ENCODE measurements around the gene DPPA3. TPM values are rescaled to one million over a fixed set of nuclear protein-coding genes. Genes with fewer than 3 reads are reported as not detected.
"Not testable (repeated sequence)": the region's sequence is repeated elsewhere in the genome, so short reads cannot be mapped to it uniquely, and the experiment has no call there.

DPPA3 gene
- total RNA-seq, 1 experiment from 2014 or later, result not detected

DNA sequence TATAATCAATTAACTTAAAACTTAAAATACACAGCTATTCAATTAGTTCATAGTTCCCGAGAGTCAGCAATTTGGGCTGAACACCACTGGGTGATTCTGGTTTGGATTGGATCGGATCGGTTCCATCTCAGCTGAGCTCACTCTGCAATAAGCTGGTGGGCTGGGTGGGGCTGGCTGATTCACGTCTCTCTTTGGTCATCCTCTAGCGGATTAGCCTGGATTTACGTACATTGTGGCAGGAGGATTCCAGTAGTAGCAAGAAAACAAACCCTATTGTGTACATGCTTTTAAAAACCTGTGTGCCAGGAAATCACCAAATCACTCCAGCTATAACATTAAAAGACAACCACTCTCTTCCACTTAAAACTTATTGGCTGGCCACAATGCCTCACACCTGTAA lies 39.1 kb downstream of the DPPA3 start:
- in situ Hi-C loops (cut with HindIII; ENCODE audit: low pct_unique_long_range_greater_than_20kb, low sequenced_read_pairs), result no loop called here
- POLR2A ChIA-PET, result no interaction called here
- CTCF ChIA-PET, result no interaction called here

GRCh38 chr12:7751394-7751793 lies 40.2 kb downstream of the DPPA3 start:
- H3K9me3 ChIP-seq (ENCODE audit: control insufficient read depth, insufficient read depth, low read depth, low read length), result no peaks in the 10 kb centered on the region
- H3K27ac ChIP-seq (ENCODE audit: low read length), result no peak overlapping the region
- CTCF ChIA-PET, result no interaction called here
- H3K4me3 ChIP-seq (ENCODE audit: low read depth in 2 of 2, low read length in 2 of 2), result no peak overlapping the region
- intact Hi-C loops (cut with micrococcal nuclease; ENCODE audit: unreplicated experiment) (no loop called here), in situ Hi-C loops (cut with HindIII; ENCODE audit: low pct_unique_long_range_greater_than_20kb, low sequenced_read_pairs) (no loop called here)
- POLR2A ChIA-PET, result interaction anchor here (0.6 kb wide), 1 partner anchor 33 kb away, joined by 3 read pairs; no protein-coding TSS in a partner anchor
- BruUV-seq (replicated peaks), result no TSS peak
- H3K36me3 ChIP-seq (ENCODE audit: control insufficient read depth, insufficient read depth, low read length), result no peaks in the 10 kb centered on the region
- no peak for TF ChIP-seq REST (IDR thresholded peaks at IDR 0.05; ENCODE audit: insufficient read depth in 1 of 2, low read depth in 2 of 2, low read length in 1 of 2)
- TF ChIP-seq SIN3A (IDR thresholded peaks at IDR 0.05; ENCODE audit: borderline replicate concordance, insufficient read depth, low read depth, low read length), result no peak
- H3K27me3 ChIP-seq (ENCODE audit: control insufficient read depth, insufficient read depth, low read length), result no peaks in the 10 kb centered on the region
- DNase-seq (ENCODE audit: low read depth, low spot score) (no peak), ATAC-seq (no peak)
- no peaks in the 10 kb centered on the region for H3K4me1 ChIP-seq (ENCODE audit: control insufficient read depth, insufficient read depth, low read length)

More for the DNA sequence above, 39.1 kb downstream of the DPPA3 start:
- intact Hi-C loops (cut with micrococcal nuclease; ENCODE audit: unreplicated experiment), result no loop called here
- H3K4me3 ChIP-seq (ENCODE audit: low read depth in 2 of 2, low read length in 2 of 2), result no peak overlapping the region
- H3K4me1 ChIP-seq (ENCODE audit: control insufficient read depth, insufficient read depth, low read length), result no peaks in the 10 kb centered on the region
- ATAC-seq (no peak), DNase-seq (ENCODE audit: low read depth, low spot score) (no peak)
- H3K27me3 ChIP-seq (ENCODE audit: control insufficient read depth, insufficient read depth, low read length), result no peaks in the 10 kb centered on the region
- H3K9me3 ChIP-seq (ENCODE audit: control insufficient read depth, insufficient read depth, low read depth, low read length), result no peaks in the 10 kb centered on the region
- no peaks in the 10 kb centered on the region for H3K36me3 ChIP-seq (ENCODE audit: control insufficient read depth, insufficient read depth, low read length)
- no TSS peak for BruUV-seq (replicated peaks)
- TF ChIP-seq REST (IDR thresholded peaks at IDR 0.05; ENCODE audit: insufficient read depth in 1 of 2, low read depth in 2 of 2, low read length in 1 of 2) (no peak), SIN3A (IDR thresholded peaks at IDR 0.05; ENCODE audit: borderline replicate concordance, insufficient read depth, low read depth, low read length) (no peak), POLR2AphosphoS5 (IDR thresholded peaks at IDR 0.05; ENCODE audit: low read depth, low read length) (no peak), TCF7L2 (IDR thresholded peaks at IDR 0.05; ENCODE audit: low read depth, low read length) (no peak)
- TF ChIP-seq, protein P1, sequence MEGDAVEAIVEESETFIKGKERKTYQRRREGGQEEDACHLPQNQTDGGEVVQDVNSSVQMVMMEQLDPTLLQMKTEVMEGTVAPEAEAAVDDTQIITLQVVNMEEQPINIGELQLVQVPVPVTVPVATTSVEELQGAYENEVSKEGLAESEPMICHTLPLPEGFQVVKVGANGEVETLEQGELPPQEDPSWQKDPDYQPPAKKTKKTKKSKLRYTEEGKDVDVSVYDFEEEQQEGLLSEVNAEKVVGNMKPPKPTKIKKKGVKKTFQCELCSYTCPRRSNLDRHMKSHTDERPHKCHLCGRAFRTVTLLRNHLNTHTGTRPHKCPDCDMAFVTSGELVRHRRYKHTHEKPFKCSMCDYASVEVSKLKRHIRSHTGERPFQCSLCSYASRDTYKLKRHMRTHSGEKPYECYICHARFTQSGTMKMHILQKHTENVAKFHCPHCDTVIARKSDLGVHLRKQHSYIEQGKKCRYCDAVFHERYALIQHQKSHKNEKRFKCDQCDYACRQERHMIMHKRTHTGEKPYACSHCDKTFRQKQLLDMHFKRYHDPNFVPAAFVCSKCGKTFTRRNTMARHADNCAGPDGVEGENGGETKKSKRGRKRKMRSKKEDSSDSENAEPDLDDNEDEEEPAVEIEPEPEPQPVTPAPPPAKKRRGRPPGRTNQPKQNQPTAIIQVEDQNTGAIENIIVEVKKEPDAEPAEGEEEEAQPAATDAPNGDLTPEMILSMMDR (IDR thresholded peaks at IDR 0.05), result no peak
- no peak overlapping the region for H3K27ac ChIP-seq (ENCODE audit: low read length)

DNA sequence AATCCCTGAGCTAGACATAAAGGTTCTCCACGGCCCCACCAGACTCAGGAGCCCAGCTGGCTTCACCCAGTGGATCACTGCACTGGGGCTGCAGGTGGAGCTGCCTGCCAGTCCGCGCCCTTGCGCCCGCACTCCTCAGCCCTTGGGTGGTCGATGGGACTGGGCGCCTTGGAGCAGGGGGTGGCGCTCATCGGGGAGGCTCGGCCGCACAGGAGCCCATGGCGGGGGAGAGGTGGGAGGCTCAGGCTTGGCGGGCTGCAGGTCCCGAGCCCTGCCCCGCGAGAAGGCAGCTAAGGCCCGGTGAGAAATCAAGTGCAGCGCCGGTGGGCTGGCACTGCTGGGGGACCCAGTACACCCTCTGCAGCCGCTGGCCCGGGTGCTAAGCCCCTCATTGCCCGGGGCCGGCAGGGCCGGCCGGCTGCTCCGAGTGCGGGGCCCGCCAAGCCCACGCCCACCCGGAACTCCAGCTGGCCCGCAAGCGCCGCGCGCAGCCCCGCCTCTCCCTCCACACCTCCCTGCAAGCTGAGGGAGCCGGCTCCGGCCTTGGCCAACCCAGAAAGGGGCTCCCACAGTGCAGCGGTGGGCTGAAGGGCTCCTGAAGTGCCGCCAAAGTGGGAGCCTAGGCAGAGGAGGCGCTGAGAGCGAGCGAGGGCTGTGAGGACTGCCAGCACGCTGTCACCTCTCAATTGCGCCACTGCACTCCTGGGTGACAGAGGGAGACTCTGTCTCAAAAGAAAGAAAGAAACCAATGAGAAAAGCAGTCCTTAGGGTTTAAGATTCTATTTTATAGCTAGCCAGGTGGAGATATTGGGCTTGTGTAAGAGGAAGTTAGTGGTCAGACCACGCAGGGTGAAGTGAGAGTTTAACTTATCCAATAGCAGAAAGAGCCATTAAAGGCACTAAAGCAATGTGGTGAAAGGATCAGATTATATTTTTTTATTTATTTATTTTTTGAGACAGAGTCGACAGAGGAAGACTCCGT lies 41.0 kb downstream of the DPPA3 start:
- H3K27ac ChIP-seq (ENCODE audit: low read length); DNase-seq (ENCODE audit: low read depth, low spot score); H3K36me3 ChIP-seq (ENCODE audit: control insufficient read depth, insufficient read depth, low read length); in situ Hi-C loops (cut with HindIII; ENCODE audit: low pct_unique_long_range_greater_than_20kb, low sequenced_read_pairs); ATAC-seq; H3K27me3 ChIP-seq (ENCODE audit: control insufficient read depth, insufficient read depth, low read length); BruUV-seq (replicated peaks); intact Hi-C loops (cut with micrococcal nuclease; ENCODE audit: unreplicated experiment); CTCF ChIA-PET; H3K4me3 ChIP-seq (ENCODE audit: low read depth in 2 of 2, low read length in 2 of 2); H3K9me3 ChIP-seq (ENCODE audit: control insufficient read depth, insufficient read depth, low read depth, low read length); H3K4me1 ChIP-seq (ENCODE audit: control insufficient read depth, insufficient read depth, low read length): not testable (repeated sequence)
- POLR2A ChIA-PET, result interaction anchor here (0.6 kb wide), 1 partner anchor 32 kb away, joined by 3 read pairs; no protein-coding TSS in a partner anchor

DNA sequence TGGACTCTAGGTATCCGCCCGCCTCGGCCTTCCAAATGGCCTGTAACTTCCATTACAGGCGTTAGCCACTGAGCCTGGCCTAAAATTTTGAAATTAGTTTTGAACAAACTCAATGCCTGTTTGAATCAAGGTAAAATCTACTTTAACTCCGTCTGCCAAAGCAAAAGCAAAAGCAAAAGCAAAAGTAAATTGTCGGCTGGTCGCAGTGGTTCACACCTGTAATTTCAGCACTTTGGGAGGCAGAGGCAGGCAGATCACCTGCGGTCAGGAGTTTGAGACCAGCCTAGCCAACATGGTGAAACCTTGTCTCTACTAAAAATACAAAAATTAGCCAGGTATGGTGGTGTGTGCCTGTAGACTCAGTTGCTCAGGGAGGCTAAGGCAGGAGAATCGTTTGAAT lies 44.4 kb downstream of the DPPA3 start:
- H3K4me1 ChIP-seq (ENCODE audit: control insufficient read depth, insufficient read depth, low read length); DNase-seq (ENCODE audit: low read depth, low spot score); H3K27ac ChIP-seq (ENCODE audit: low read length); POLR2A ChIA-PET; CTCF ChIA-PET; H3K4me3 ChIP-seq (ENCODE audit: low read depth in 2 of 2, low read length in 2 of 2); H3K9me3 ChIP-seq (ENCODE audit: control insufficient read depth, insufficient read depth, low read depth, low read length); H3K27me3 ChIP-seq (ENCODE audit: control insufficient read depth, insufficient read depth, low read length); BruUV-seq (replicated peaks); H3K36me3 ChIP-seq (ENCODE audit: control insufficient read depth, insufficient read depth, low read length); intact Hi-C loops (cut with micrococcal nuclease; ENCODE audit: unreplicated experiment); ATAC-seq; in situ Hi-C loops (cut with HindIII; ENCODE audit: low pct_unique_long_range_greater_than_20kb, low sequenced_read_pairs): not testable (repeated sequence)

Data from Panc1 (cell line).